ENCODE results near the gene LHPP. TPM values are rescaled to one million over a fixed set of nuclear protein-coding genes. Genes with fewer than 3 reads are reported as not detected.

Gene LHPP
- total RNA-seq, 4 donors from 2014 or later: 9.3 to 20.5 (median 14.5) TPM

- TF ChIP-seq, protein P1, sequence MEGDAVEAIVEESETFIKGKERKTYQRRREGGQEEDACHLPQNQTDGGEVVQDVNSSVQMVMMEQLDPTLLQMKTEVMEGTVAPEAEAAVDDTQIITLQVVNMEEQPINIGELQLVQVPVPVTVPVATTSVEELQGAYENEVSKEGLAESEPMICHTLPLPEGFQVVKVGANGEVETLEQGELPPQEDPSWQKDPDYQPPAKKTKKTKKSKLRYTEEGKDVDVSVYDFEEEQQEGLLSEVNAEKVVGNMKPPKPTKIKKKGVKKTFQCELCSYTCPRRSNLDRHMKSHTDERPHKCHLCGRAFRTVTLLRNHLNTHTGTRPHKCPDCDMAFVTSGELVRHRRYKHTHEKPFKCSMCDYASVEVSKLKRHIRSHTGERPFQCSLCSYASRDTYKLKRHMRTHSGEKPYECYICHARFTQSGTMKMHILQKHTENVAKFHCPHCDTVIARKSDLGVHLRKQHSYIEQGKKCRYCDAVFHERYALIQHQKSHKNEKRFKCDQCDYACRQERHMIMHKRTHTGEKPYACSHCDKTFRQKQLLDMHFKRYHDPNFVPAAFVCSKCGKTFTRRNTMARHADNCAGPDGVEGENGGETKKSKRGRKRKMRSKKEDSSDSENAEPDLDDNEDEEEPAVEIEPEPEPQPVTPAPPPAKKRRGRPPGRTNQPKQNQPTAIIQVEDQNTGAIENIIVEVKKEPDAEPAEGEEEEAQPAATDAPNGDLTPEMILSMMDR (IDR thresholded peaks at IDR 0.05; ENCODE audit: low read depth): no peak
Measured at GRCh38 chr10:124601016-124601415, 139.4 kb downstream of the LHPP start.

GRCh38 chr10:124601431-124602120, 140.0 kb downstream of the LHPP start:
- TF ChIP-seq, protein P1 (IDR thresholded peaks at IDR 0.05; ENCODE audit: low read depth): no peak

- TF ChIP-seq, protein P1 (IDR thresholded peaks at IDR 0.05; ENCODE audit: low read depth): no peak
Measured at GRCh38 chr10:124602121-124602561, 140.5 kb downstream of the LHPP start.

DNA sequence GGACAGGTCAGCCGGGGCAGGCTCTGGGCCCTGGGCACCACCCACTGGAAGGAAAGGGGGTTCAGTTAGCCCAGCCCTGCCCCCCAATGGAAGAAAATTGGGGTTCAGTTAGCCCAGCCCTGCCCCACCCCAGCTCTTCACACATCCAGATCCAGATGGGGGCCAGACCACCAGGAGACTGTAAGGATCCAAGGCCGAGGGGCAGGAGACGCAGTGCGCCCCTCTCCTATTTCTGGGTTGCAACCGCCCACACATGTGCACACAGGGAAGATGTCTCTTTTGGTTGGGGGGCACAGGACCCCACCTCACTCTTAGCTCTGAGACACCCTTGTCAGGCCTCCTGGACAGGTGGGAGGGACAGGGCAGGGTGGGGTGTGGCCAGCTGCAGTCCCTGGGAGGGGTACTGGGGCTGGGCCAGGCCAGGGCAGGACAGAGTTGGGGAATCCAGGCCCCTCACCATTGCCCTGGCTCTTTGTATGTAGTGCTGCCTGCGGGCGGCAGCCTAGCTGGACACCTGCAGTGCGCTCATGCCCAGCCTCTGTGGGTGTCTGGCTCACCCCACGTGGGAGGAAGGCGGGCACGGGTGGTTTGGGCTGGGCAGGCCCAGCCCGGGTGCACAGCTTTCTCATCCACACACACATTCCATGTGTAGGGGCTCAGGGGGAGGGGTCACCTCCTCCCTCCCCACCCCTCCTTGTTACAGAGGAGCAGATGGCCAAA, 141.2 kb downstream of the LHPP start:
- TF ChIP-seq, protein P1 (IDR thresholded peaks at IDR 0.05; ENCODE audit: low read depth): no peak

GRCh38 chr10:124603376-124604213, 142.0 kb downstream of the LHPP start:
- TF ChIP-seq, protein P1 (IDR thresholded peaks at IDR 0.05; ENCODE audit: low read depth): no peak

DNA sequence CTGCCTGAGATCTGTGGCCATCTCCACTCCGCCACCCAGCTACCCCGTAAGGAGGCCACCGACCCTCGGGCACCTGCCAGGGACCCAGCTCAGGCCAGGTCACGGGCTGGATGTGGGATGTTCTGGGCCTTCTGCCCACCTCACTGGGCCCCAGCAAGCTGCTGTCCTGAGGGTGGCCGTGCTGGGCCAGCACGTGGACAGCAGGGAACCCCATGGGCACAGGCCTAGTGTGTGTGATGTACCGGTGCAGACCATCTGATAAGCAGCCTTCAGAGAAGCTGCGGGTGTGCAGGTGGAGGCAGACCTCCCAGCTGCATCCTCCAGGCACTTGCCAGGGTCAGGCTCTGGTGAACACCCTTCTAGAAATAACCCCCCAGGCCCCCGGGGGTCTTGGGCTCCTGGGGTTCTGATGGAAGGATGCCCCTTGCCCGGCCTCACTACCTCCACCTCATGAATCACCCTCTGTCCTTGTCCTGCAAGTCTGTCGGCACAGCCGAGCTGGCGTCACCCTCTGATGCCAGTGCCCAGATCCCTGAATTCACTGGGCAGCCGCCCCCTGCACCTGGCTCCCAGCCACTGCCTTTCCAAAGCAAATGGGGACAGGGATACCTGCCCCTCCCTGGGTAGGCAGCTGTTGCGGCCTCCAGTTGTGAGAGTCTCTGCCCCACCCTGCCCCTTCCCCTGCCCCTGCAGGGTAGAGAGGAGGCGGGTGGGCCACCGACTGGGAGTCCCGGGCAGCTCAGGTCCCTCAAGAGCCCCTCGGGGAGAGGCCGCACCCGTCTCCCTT, 142.8 kb downstream of the LHPP start:
- TF ChIP-seq, protein P1 (IDR thresholded peaks at IDR 0.05; ENCODE audit: low read depth): no peak
